SW 1271 (cell line): ENCODE data around the gene ARHGEF18.
"Not testable (repeated sequence)": the region's sequence is repeated elsewhere in the genome, so short reads cannot be mapped to it uniquely, and the experiment has no call there.

Experiments used
- DNase-seq, 2 experiments: peaks; one replicate each; lab custom pipeline; 2025; lab: John Stamatoyannopoulos, UW

Gene ARHGEF18

GRCh38 chr19:7348587-7349230, at the start of gene ARHGEF18:
TSS of gene ARHGEF18 (plus strand) at chr19:7348937. CDS start at chr19:7362891, 13,954 bp downstream.
- DNase-seq = no peak

DNA sequence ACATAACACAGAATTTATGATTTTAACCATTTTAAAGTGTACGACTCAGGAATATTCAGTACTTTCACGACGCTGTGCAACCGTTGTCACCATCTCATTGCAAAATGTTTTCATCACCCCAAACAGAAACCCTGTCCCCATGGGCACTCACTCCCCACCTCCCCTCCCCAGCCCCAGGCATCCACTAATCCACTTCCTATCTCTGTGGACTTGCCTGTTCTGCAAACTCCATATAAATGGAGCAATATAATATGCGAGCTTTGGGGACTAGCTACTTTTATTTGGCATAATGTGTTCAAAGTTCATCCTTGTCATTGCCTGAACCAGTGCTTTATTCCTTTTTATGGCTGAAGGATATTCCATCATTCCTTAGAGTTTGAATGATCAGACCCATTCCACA, 47.2 kb upstream of the ARHGEF18 start:
- no peak for DNase-seq

DNA sequence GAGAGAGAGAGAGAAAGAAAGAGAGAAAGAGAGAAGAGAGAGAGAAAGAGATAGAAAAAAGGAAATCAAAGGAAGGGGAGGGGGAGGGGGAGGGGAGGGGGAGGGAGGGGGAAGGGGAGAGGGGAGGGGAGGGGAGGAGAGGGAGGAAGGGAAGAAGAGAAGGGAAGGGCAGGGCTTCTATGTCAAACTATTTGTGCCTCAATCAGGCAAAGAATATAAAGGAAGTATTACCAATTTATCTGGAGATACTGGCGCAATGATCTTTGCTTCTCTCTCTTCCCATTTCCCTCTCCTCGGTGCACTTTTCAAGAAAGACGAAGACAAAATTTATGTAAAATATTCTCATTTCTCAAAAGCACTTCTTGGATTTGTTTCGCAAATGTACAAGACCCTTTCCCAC, 45.3 kb upstream of the ARHGEF18 start:
- DNase-seq = no peak

DNA sequence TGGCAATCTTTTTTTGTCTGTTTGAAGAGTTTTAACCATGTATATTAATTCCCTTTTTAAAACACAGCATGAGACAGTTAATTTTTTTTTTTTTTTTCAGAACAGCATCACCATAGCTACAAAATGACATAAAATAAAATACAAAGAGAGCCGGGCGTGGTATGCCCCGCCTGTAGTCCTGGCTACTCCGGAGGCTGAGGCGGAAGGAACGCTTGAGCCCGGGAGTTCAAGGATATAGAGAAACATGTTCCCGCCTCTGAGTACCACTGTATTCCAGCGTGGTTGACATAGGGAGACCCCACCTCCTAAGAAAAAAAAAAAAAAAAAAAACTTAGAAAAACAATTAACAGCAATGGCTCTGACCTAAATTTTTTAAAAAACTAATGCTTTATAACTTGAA, 44.5 kb upstream of the ARHGEF18 start:
- no peak for DNase-seq

DNA sequence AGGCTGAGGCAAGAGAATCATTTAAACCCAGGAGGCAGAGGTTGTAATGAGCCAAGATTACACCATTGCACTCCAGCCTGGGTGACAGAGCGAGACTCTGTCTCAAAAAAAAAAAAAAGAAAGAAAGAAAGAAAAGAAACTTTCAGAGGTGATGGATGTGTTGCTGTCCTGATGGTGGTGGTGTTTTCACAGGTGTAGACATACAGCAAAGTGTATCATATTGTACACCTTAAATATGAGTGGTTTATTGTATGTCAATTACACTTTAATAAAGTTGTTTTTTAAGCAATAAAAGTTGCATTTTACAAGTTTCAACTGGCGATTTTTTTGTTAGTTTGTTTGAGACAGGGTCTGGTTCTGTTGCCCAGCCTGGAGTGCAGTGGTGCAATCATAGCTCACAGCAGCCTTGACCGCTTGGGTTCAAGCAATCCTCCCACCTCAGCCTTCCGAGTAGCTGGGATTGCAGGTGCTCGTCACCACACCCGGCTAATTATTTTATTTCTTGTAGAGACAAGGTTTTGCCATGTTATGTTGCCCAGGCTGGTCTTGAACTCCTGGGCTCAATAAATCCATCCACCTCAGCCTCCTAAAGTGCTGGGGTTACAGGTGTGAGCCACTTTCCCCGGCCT, 41.0 kb upstream of the ARHGEF18 start:
- DNase-seq = no peak

GRCh38 chr19:7308327-7308726, 40.4 kb upstream of the ARHGEF18 start:
- DNase-seq = not testable (repeated sequence)

GRCh38 chr19:7311911-7312310, 36.8 kb upstream of the ARHGEF18 start:
- DNase-seq = no peak

DNA sequence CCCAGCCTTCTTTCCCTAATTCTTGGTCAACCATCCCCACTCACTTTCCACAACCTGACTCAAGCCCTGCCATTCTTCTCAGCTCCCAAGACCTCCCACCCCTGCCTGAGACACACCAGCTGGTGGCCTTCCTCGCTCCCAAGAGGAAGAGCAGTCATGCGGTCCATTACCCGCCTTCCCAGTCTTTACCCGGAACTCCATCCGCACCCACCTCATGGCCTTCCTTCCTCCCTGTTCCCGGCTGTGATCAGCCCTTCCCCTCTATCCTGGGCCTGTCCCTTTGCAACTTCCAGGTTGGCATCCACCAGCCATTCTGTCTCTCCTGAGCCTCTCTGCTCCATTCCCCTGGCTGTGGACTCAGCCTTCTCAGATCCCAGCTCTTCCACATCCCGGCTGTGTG, 35.9 kb upstream of the ARHGEF18 start:
- no peak for DNase-seq

GRCh38 chr19:7318176-7318575, 30.6 kb upstream of the ARHGEF18 start:
- DNase-seq = no peak

DNA sequence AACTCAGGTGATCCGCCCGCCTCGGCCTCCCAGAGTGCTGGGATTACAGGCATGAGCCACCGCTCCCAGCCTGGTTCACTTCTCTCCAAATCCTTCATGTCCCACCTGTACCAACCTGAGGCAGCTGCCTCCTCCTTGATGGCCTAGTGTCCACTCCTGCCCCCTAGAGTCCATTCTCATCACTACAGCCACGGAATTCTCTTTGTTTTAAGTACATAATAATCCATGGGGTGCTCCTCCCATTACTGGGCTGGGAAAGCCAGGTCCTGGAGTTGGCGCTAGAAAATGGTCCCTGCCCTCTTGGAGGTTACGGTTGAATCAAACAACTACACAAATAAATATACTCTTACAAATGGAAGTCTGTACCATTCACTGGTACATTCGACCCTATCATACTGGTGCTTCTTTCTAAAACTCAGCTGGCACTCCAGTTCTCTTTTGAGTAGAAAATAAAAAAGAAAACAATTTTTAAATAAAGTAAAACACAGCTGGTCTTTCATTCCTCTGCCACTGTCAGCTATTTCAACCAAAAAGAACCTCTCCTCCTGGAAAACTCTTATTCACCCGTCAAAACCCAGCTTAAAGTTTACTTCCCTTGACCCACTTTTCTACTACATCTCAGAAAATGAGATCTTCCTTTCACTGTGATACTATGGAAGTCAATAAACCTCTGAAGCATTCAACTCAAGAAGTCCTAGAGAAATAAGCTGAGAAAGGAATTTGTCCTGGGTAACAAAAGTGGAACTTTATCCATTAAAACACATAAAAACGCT, 22.4 kb upstream of the ARHGEF18 start:
- peak in 1 of 2 experiments; percentile 18 for DNase-seq

DNA sequence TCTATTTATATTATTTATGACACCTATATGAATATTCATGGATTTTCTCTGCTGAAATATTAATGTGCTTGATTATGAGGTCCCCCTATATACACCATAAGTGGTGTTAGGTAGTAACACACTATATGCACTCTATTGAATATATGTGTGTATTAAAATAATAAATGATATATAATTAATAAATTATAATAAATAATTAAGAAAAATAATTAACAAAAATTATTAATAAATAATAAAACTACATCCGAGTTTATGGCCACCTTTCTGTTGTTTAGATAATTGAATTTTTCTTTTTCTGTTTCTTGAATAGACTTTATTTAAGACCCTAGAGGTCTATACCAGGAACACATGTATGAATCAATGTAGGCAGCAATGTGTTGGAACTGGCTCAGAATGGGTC, 20.9 kb upstream of the ARHGEF18 start:
- no peak for DNase-seq

DNA sequence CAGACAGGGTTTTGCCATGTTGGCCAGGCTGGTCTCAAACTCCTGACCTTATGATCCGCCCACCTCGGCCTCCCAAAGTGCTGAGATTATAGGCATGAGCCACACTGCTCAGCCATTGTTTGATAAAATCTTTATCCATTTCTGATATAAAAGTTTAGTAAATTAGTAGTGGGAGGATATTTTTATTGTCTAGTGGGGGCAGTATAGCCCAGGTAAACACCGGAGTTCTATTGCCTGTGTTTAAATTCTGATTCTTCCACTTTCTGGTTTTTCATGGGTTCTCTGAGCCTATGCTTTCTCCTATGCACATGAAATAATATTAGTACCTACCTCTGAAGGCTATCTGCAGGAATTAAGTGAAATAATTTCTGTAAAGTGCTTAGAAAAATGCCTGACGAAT, 20.1 kb upstream of the ARHGEF18 start:
- DNase-seq = no peak

DNA sequence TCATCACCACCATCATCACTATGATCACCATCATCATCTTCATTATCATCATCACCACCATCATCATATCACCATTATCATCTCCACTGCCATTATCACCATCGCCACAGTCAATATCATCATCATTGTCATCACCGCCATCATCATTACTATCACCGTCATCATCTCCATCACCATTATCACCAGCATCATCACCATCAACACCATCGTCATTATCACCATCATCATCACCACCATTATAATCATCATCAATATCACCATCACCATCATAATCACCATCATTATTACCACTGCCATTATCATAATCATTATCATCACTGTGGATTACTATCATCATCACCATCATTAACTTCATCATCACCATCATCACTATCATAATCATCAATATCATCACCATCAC, 17.3 kb upstream of the ARHGEF18 start:
- no peak for DNase-seq

GRCh38 chr19:7333198-7334118, 15.3 kb upstream of the ARHGEF18 start:
- DNase-seq = no peak

DNA sequence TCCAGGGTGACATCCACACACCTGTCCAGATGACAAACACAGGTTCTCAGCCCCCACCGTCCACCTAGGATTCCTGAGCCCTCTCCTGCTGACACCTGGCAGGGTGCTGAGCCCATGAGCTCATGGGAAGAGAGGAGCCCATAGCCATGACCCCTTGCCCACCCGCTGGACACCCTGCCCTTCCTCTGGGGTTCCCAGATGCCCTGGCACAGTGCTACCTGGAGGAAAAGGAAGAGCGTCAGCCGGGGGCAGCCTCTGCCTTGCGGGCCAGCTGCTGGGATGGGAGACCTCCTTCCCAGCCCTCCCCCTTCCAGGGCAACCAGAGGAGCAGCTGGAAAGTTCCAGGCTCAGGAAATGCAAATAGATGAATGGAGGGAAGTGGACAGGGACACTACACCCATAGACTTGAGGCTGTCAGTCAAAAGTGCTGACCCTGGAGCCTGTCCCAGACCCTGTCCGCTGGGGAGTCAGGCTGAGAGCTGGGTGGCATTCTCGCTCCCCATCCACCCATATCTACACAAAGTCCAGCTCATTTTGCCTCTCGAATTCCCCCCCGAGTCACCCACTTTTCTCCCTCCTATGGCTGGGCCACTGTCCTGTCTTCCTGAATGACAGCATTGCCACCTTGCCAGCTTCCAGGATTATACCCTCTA, 12.3 kb upstream of the ARHGEF18 start:
- no peak for DNase-seq

GRCh38 chr19:7337380-7338194, 11.2 kb upstream of the ARHGEF18 start:
- no peak for DNase-seq

GRCh38 chr19:7340959-7341837, 7.5 kb upstream of the ARHGEF18 start:
- DNase-seq = peak in 1 of 2 experiments; percentile 69

GRCh38 chr19:7342143-7342542, 6.6 kb upstream of the ARHGEF18 start:
- DNase-seq = no peak

DNA sequence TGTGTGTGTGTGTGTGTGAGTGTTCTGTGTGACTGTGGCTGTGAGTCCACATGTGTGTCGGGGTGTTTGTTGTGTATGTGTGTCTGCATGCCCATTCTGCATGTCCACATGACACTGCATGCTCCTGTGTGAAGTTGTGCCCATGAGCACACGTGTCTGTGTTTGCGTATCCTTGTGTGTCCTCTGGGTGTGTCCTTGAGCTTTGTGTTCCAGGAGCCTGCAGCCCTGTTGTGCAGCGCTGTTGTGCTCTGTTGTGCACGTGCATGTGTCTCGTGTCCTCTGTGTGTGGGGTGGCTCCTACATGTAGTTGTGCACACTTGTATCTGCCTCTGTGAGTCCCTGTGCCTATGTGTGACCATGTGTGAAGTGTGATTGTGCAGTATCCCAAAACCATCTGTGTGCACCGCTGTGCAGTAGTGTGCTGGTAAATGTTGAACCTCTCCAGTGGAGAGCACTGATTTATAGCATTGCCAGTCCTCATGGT, 2.2 kb upstream of the ARHGEF18 start:
- DNase-seq = no peak
